ENCODE measurements around the gene EYS.

- TF ChIP-seq GATA2 (IDR thresholded peaks at IDR 0.05; ENCODE audit: low read depth, low read length) (no peak), GATA3 (IDR thresholded peaks at IDR 0.05; ENCODE audit: low read depth, low read length) (no peak)
These were observed 894.9 kb downstream of the EYS start for GRCh38 chr6:64812138-64812537.

Measured in SH-SY5Y (cell line).